HepG2 (cell line): ENCODE measurements around the gene SHFL. TPM values are rescaled to one million over a fixed set of nuclear protein-coding genes. Genes with fewer than 3 reads are reported as not detected.

Experiments used
- ATAD3A ChIP-seq: sonication (generic); formaldehyde crosslinking; IDR thresholded peaks from 2 replicates; pipeline ENCODE4 v1.4.0; 2020; ENCODE audit warnings: missing genetic modification reagents
- CHD4 ChIP-seq: fragments of 200-600 bp; sonication (generic); IDR thresholded peaks from 2 replicates; pipeline ENCODE4 v1.7.0; 2017; ENCODE audit warnings: mild to moderate bottlenecking, low read length, borderline replicate concordance
- CSRNP2 ChIP-seq: sonication (generic); formaldehyde crosslinking; conservative IDR thresholded peaks from 2 replicates; pipeline ENCODE4 v1.8.0; 2022; ENCODE audit warnings: low read depth, missing genetic modification reagents
- GLMP ChIP-seq: sonication (generic); formaldehyde crosslinking; IDR thresholded peaks from 2 replicates; pipeline ENCODE4 v1.9.0; 2021; ENCODE audit warnings: missing genetic modification reagents, mild to moderate bottlenecking, borderline replicate concordance
- HNRNPK ChIP-seq: fragments of 200-400 bp; formaldehyde crosslinking; IDR thresholded peaks from 2 replicates; pipeline ENCODE4 v1.6.1; 2018; ENCODE audit warnings: low read length, low read depth, moderate library complexity, mild to moderate bottlenecking; ENCODE audit not compliant: poor library complexity, severe bottlenecking
- JUN ChIP-seq: sonication (generic); formaldehyde crosslinking; IDR thresholded peaks from 2 replicates; pipeline ENCODE4 v1.4.0; 2020; ENCODE audit warnings: mild to moderate bottlenecking, missing genetic modification reagents
- MATR3 ChIP-seq: sonication (generic); formaldehyde crosslinking; IDR thresholded peaks from 2 replicates; pipeline ENCODE4 v1.4.0; 2020; ENCODE audit warnings: missing genetic modification reagents
- PRPF4 ChIP-seq: fragments of 200-400 bp; formaldehyde crosslinking; IDR thresholded peaks from 2 replicates; pipeline ENCODE4 v1.6.1; 2016; ENCODE audit warnings: low read length, low read depth; ENCODE audit not compliant: poor library complexity, severe bottlenecking
- RBAK ChIP-seq: sonication (generic); formaldehyde crosslinking; IDR thresholded peaks from 2 replicates; pipeline ENCODE4 v1.5.1; 2020; ENCODE audit warnings: mild to moderate bottlenecking, missing genetic modification reagents
- RCOR2 ChIP-seq: IDR thresholded peaks from 2 replicates; pipeline ENCODE4 v1.6.1; 2016; ENCODE audit warnings: missing biosample characterization, missing genetic modification reagents
- RFX5 ChIP-seq: IDR thresholded peaks from 2 replicates; pipeline ENCODE4 v1.6.1; 2011; ENCODE audit warnings: low read depth, low read length, improper control_type of control experiment
- STAG1 ChIP-seq: sonication (generic); formaldehyde crosslinking; IDR thresholded peaks from 2 replicates; pipeline ENCODE4 v1.4.0; 2020; ENCODE audit warnings: missing genetic modification reagents
- TEAD3 ChIP-seq: optimal IDR thresholded peaks from 2 replicates; pipeline ENCODE3; 2016; ENCODE audit warnings: borderline replicate concordance
- TP53 ChIP-seq: sonication (generic); formaldehyde crosslinking; conservative IDR thresholded peaks from 2 replicates; pipeline ENCODE4 v1.4.0; 2020; ENCODE audit warnings: missing genetic modification reagents
- ZBTB7A ChIP-seq: sonication (generic); formaldehyde crosslinking; IDR thresholded peaks from 2 replicates; pipeline ENCODE4 v1.8.0; 2022; ENCODE audit warnings: mild to moderate bottlenecking, missing genetic modification reagents
- ZNF138 ChIP-seq: sonication (generic); formaldehyde crosslinking; IDR thresholded peaks from 2 replicates; pipeline ENCODE4 v1.5.0; 2020; ENCODE audit warnings: mild to moderate bottlenecking, low read depth, missing genetic modification reagents
- ZNF232 ChIP-seq: sonication (generic); formaldehyde crosslinking; IDR thresholded peaks from 2 replicates; pipeline ENCODE4 v1.4.0; 2020; ENCODE audit warnings: missing genetic modification reagents, borderline replicate concordance
- ZNF343 ChIP-seq: sonication (generic); formaldehyde crosslinking; IDR thresholded peaks from 2 replicates; pipeline ENCODE4 v1.4.0; 2020; ENCODE audit warnings: mild to moderate bottlenecking, missing genetic modification reagents
- ZNF567 ChIP-seq: sonication (generic); formaldehyde crosslinking; IDR thresholded peaks from 2 replicates; pipeline ENCODE4 v1.8.1; 2023; ENCODE audit warnings: mild to moderate bottlenecking, missing genetic modification reagents, borderline replicate concordance
- ZNF709 ChIP-seq: sonication (generic); formaldehyde crosslinking; IDR thresholded peaks from 2 replicates; pipeline ENCODE4 v1.5.0; 2020; ENCODE audit warnings: mild to moderate bottlenecking, missing genetic modification reagents
- ZSCAN22 ChIP-seq: sonication (generic); formaldehyde crosslinking; IDR thresholded peaks from 2 replicates; pipeline ENCODE4 v1.4.0; 2020; ENCODE audit warnings: mild to moderate bottlenecking, missing genetic modification reagents
- polyA plus RNA-seq, 8 experiments: library from polyadenylated mRNA; depleted of rRNA in 3 of 8; stranded (reverse) in 7 of 8; unstranded in 1 of 8; fragments of >200 nt; fragmentation: Illumina TruSeq in 4 of 8; extraction: Trizol in 4 of 8; gene quantifications; 2 replicates each; pipeline versions ENCODE4 v1.2.1 to v1.2.3, GENCODE V29; 2011 to 2016; ENCODE audit warnings: low read depth in 4 of 8, missing spikeins in 1 of 8, mixed read lengths in 1 of 8; ENCODE audit not compliant: insufficient read depth in 1 of 8
- total RNA-seq, 5 experiments: library from RNA; depleted of rRNA; stranded (reverse); fragments of >200 nt; fragmentation: Illumina TruSeq; extraction: Trizol; gene quantifications; 2 replicates each; pipeline ENCODE4 v1.2.3, GENCODE V29; 2016; ENCODE audit warnings: low read depth in 1 of 5
- TF ChIP-seq, protein P1 (sequence below): sonication (generic); formaldehyde crosslinking; conservative IDR thresholded peaks from 2 replicates; pipeline ENCODE4 v1.4.0; 2020; ENCODE audit warnings: missing genetic modification reagents
- TF ChIP-seq, protein P2 (sequence below): sonication (generic); formaldehyde crosslinking; conservative IDR thresholded peaks from 2 replicates; pipeline ENCODE4 v1.5.0; 2020; ENCODE audit warnings: missing genetic modification reagents

SHFL gene
- total and polyA plus RNA-seq, 2 of the 13 experiments (the other 11 are each of a cell fraction or from before 2014, with no cell fraction given) = 12.3 to 36.4 TPM

DNA sequence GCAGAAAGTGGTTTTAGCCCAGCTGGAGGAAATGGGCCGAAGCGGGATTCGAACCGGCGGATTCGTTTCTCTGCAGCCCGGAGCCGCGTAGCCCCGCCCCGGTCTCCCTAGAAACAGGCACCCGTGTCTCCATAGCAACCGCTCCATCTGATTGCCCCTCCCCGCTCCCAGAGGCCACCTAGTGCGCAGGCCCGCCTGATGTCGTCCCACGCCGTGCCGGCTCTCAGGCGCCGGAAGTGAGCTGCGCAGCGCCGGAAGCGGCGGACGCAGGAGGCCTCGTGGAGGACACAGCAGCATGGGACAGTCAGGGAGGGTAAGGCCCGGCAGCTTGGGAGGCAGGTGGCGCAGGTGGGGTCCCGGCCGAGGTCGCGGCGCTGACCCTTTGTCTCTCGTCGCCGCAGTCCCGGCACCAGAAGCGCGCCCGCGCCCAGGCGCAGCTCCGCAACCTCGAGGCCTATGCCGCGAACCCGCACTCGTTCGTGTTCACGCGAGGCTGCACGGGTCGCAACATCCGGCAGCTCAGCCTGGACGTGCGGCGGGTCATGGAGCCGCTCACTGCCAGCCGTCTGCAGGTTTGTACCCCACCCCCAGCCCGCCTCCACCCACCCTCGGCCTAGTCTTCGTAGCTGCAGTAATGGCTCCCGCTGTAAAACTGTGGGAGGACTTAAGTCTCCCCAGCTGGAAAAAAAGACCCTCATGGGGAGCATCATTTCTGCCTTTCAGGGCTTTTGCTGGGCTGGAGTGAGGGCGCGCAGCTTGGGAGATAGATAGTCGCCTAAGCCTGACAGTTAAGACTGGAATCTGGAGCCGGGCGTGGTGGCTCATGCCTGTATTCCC lies 20.2 kb downstream of the SHFL start, which contains the start of gene PPAN (continued):
- peak; percentile 84 for TF ChIP-seq ZBTB7A
- TF ChIP-seq HNRNPK = peak; percentile 74
- no peak for TF ChIP-seq ZNF232
- no peak for TF ChIP-seq ZSCAN22 (CRISPR knock-in tag)
- TF ChIP-seq, protein P1, sequence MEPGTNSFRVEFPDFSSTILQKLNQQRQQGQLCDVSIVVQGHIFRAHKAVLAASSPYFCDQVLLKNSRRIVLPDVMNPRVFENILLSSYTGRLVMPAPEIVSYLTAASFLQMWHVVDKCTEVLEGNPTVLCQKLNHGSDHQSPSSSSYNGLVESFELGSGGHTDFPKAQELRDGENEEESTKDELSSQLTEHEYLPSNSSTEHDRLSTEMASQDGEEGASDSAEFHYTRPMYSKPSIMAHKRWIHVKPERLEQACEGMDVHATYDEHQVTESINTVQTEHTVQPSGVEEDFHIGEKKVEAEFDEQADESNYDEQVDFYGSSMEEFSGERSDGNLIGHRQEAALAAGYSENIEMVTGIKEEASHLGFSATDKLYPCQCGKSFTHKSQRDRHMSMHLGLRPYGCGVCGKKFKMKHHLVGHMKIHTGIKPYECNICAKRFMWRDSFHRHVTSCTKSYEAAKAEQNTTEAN (CRISPR knock-in tag) = peak; percentile 63
- TF ChIP-seq ATAD3A (CRISPR knock-in tag) = 0 out of 2 replicates have a peak, but pooled peaks have one; percentile 28
- no peak for TF ChIP-seq TP53
- TF ChIP-seq PRPF4 = no peak
- TF ChIP-seq, protein P2, sequence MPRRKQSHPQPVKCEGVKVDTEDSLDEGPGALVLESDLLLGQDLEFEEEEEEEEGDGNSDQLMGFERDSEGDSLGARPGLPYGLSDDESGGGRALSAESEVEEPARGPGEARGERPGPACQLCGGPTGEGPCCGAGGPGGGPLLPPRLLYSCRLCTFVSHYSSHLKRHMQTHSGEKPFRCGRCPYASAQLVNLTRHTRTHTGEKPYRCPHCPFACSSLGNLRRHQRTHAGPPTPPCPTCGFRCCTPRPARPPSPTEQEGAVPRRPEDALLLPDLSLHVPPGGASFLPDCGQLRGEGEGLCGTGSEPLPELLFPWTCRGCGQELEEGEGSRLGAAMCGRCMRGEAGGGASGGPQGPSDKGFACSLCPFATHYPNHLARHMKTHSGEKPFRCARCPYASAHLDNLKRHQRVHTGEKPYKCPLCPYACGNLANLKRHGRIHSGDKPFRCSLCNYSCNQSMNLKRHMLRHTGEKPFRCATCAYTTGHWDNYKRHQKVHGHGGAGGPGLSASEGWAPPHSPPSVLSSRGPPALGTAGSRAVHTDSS = no peak
- no peak for TF ChIP-seq STAG1 (CRISPR knock-in tag)
- no peak for TF ChIP-seq RCOR2 (CRISPR knock-in tag)
- TF ChIP-seq ZNF567 = no peak
- TF ChIP-seq RBAK (CRISPR knock-in tag) = no peak
- no peak for TF ChIP-seq MATR3
- TF ChIP-seq JUN (CRISPR knock-in tag) = no peak; the same call in 1 of the 2 replicates
- no peak for TF ChIP-seq GLMP (CRISPR knock-in tag)
- TF ChIP-seq CSRNP2 (CRISPR knock-in tag) = no peak
- TF ChIP-seq CHD4 = no peak
- peak; percentile 77 for TF ChIP-seq RFX5
- peak; percentile 73; the same call in 1 of the 2 replicates for TF ChIP-seq ZNF709 (CRISPR knock-in tag)
- peak; percentile 79; the same call in 1 of the 2 replicates for TF ChIP-seq ZNF138 (CRISPR knock-in tag)
- TF ChIP-seq TEAD3 (CRISPR knock-in tag) = peak; percentile 39
- TF ChIP-seq ZNF343 = no peak
